Measurements from ENCODE around the gene MMD2.

Gene MMD2

DNA sequence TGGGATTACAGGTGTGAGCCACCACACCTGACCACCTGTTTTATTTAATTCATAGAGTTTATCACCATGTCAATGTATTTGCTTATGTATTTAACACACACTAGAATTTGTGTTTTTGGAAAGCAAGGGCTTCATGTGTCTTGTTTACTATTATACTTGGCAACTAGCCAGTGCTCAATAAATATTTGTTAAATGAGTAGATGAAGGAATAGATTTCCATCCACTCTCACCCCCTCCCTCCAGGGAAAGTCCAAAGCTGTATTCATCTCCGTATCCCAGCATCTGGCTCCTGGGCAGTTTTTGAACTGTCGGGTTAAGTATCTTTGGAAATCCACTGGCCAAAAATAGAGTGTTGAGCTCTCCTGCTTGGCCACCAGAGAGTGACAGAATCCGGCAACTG lies 70.8 kb downstream of the MMD2 start:
- no peaks in the 10 kb centered on the region for H3K36me3 ChIP-seq (ENCODE audit: control insufficient read depth, low read length)
- no peaks in the 10 kb centered on the region for H3F3A ChIP-seq (ENCODE audit: control insufficient read depth, insufficient read depth)
- H3K4me3 ChIP-seq (ENCODE audit: low read length) = no peak overlapping the region
- H3K9me2 ChIP-seq (replicated peaks; ENCODE audit: control insufficient read depth, low read length) = no peaks in the 10 kb centered on the region
- peaks cover 1% of the 10 kb centered on the region; the same call in 1 of the 2 replicates for H3K27me3 ChIP-seq (ENCODE audit: control insufficient read depth, low read length)
- H4K20me1 ChIP-seq (ENCODE audit: control insufficient read depth, insufficient read depth, low read depth, low read length) = no peaks in the 10 kb centered on the region
- no peaks in the 10 kb centered on the region for H3K4me1 ChIP-seq (ENCODE audit: control insufficient read depth, low read length)
- no peak overlapping the region for H3K4me2 ChIP-seq (ENCODE audit: low read length)
- no peaks in the 10 kb centered on the region for H3K79me2 ChIP-seq (ENCODE audit: control insufficient read depth, low read length)
- TF ChIP-seq, protein P1, sequence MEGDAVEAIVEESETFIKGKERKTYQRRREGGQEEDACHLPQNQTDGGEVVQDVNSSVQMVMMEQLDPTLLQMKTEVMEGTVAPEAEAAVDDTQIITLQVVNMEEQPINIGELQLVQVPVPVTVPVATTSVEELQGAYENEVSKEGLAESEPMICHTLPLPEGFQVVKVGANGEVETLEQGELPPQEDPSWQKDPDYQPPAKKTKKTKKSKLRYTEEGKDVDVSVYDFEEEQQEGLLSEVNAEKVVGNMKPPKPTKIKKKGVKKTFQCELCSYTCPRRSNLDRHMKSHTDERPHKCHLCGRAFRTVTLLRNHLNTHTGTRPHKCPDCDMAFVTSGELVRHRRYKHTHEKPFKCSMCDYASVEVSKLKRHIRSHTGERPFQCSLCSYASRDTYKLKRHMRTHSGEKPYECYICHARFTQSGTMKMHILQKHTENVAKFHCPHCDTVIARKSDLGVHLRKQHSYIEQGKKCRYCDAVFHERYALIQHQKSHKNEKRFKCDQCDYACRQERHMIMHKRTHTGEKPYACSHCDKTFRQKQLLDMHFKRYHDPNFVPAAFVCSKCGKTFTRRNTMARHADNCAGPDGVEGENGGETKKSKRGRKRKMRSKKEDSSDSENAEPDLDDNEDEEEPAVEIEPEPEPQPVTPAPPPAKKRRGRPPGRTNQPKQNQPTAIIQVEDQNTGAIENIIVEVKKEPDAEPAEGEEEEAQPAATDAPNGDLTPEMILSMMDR (IDR thresholded peaks at IDR 0.05; ENCODE audit: low read depth, low read length, poor library complexity, severe bottlenecking) = no peak
- no peak for TF ChIP-seq EZH2phosphoT487 (IDR thresholded peaks at IDR 0.05; ENCODE audit: borderline replicate concordance, low read length)
- no peaks in the 10 kb centered on the region; the same call in 1 of the 2 replicates for H3K9me3 ChIP-seq (ENCODE audit: control insufficient read depth, insufficient read depth, low read length)
- no peak overlapping the region for H3K27ac ChIP-seq (ENCODE audit: low read depth, low read length)

DNA sequence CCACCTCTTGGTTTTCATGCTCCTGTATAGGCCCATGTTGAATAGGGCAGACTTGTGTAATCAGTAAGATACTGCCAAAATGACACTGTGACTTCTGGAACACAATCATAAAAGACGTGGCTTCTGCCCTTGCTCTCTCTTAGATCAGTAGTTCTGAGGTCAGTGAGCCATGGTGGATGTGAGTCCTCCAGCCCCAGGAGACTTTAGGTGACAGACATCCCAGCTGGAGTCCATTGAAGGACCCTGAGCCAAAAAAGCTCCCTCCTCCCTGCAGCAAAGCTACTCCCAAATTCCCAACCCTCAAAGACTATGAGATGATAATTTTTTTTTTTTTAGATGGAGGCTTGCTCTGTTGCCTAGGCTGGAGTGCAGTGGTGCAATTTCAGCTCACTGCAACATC lies 72.3 kb downstream of the MMD2 start:
- H3K4me2 ChIP-seq (ENCODE audit: low read length) = no peak overlapping the region
- no peaks in the 10 kb centered on the region for H3F3A ChIP-seq (ENCODE audit: control insufficient read depth, insufficient read depth)
- H4K20me1 ChIP-seq (ENCODE audit: control insufficient read depth, insufficient read depth, low read depth, low read length) = no peaks in the 10 kb centered on the region
- no peak overlapping the region for H3K4me3 ChIP-seq (ENCODE audit: low read length)
- no peaks in the 10 kb centered on the region for H3K79me2 ChIP-seq (ENCODE audit: control insufficient read depth, low read length)
- H3K9me2 ChIP-seq (replicated peaks; ENCODE audit: control insufficient read depth, low read length) = no peaks in the 10 kb centered on the region
- no peaks in the 10 kb centered on the region for H3K4me1 ChIP-seq (ENCODE audit: control insufficient read depth, low read length)
- no peaks in the 10 kb centered on the region; the same call in 1 of the 2 replicates for H3K9me3 ChIP-seq (ENCODE audit: control insufficient read depth, insufficient read depth, low read length)
- peaks cover 13% of the 10 kb centered on the region for H3K27me3 ChIP-seq (ENCODE audit: control insufficient read depth, low read length)
- no peaks in the 10 kb centered on the region for H3K36me3 ChIP-seq (ENCODE audit: control insufficient read depth, low read length)
- TF ChIP-seq, protein P1 (IDR thresholded peaks at IDR 0.05; ENCODE audit: low read depth, low read length, poor library complexity, severe bottlenecking) = no peak
- H3K27ac ChIP-seq (ENCODE audit: low read depth, low read length) = no peak overlapping the region

DNA sequence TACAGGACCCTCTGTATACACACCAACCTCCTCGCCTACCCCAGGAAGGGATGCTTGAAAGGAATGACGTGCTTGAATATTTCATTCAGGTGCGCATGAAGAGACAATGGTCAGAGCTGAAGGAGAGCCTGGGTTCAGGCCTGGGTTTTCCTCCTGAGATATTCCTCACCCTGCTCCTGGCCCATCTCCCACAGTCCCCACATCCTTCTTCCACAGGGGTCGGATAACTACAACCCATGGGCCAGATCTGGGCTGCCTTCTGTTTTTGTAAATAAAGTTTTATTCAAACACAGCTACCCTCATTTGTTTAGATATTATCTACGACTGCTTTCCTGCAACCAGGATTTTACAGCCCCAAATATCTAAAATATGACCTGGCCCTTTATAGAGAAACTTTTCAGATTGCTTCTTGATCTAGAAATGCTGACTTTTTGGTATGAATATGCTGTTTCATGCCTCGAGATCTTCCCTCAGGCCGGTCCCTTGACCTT lies 73.6 kb downstream of the MMD2 start:
- Histone ChIP-seq H3K79me2 (ENCODE audit: control insufficient read depth, low read length) (no peaks in the 10 kb centered on the region), H4K20me1 (ENCODE audit: control insufficient read depth, insufficient read depth, low read depth, low read length) (no peaks in the 10 kb centered on the region), H3K27ac (ENCODE audit: low read depth, low read length) (no peak overlapping the region), H3K9me3 (ENCODE audit: control insufficient read depth, insufficient read depth, low read length) (no peaks in the 10 kb centered on the region; the same call in 1 of the 2 replicates), H3K4me3 (ENCODE audit: low read length) (no peak overlapping the region), H3K36me3 (ENCODE audit: control insufficient read depth, low read length) (no peaks in the 10 kb centered on the region), H3F3A (ENCODE audit: control insufficient read depth, insufficient read depth) (no peaks in the 10 kb centered on the region), H3K27me3 (ENCODE audit: control insufficient read depth, low read length) (peaks cover 13% of the 10 kb centered on the region), H3K4me2 (ENCODE audit: low read length) (no peak overlapping the region), H3K9me2 (replicated peaks; ENCODE audit: control insufficient read depth, low read length) (no peaks in the 10 kb centered on the region), H3K4me1 (ENCODE audit: control insufficient read depth, low read length) (no peaks in the 10 kb centered on the region)
- TF ChIP-seq EZH2phosphoT487 (IDR thresholded peaks at IDR 0.05; ENCODE audit: borderline replicate concordance, low read length) = no peak
- TF ChIP-seq, protein P1 (IDR thresholded peaks at IDR 0.05; ENCODE audit: low read depth, low read length, poor library complexity, severe bottlenecking) = no peak
